ENCODE results near the gene RPL22. TPM values are rescaled to one million over a fixed set of nuclear protein-coding genes. Genes with fewer than 3 reads are reported as not detected.

Gene RPL22
- total RNA-seq, 1 experiment from 2014 or later, result 456 TPM

DNA sequence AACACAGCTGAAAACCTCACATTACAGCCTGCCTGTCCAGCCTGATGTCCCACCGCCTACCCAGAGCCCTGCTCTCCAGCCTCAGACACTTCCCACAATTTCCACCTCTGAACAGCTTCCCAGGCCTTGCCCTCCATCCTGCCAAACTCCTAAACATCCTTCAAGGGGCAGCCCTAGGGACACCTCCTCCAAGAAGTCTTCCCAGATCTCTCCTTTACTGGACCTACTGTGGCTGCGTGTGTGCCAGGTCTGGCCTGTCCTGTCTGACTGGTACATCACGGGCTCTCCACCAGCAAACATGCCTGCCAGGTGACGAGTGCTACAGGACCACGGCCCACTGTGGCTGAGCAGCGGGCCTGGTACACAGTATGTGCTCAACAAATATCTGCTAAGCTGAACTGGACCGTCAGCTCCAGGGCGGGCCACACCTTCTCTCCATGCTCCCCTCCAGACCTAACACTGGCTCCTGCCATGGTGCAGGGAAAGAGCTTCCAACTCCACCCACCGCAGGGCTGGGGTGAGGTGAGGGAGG, 48.0 kb downstream of the RPL22 start:
- Histone ChIP-seq H3K4me2 (ENCODE audit: low read length) (no peak overlapping the region), H2AFZ (ENCODE audit: low read depth, low read length, poor library complexity, severe bottlenecking) (no peak overlapping the region), H3K9me2 (ENCODE audit: insufficient read depth) (no peaks in the 10 kb centered on the region), H3K36me3 (ENCODE audit: control insufficient read depth in 1 of 2, insufficient read depth in 2 of 2, low read length in 2 of 2) (no peaks in the 10 kb centered on the region), H4K20me1 (ENCODE audit: insufficient read depth) (no peaks in the 10 kb centered on the region), H3K79me2 (ENCODE audit: insufficient read depth, low read length) (no peaks in the 10 kb centered on the region), H3K9ac (ENCODE audit: low read length) (no peak overlapping the region), H3K27ac (ENCODE audit: low read depth, low read length) (no peak overlapping the region), H3K4me1 (ENCODE audit: control insufficient read depth in 1 of 2, insufficient read depth in 2 of 2, low read length in 2 of 2) (peaks cover 5 to 18% of the 10 kb centered on the region in 2 experiments; a peak in 3 of 4 replicates), H3K27me3 (ENCODE audit: insufficient read depth, low read length) (no peaks in the 10 kb centered on the region), H3K9me3 (ENCODE audit: control insufficient read depth in 1 of 2, insufficient read depth in 1 of 2, low read depth in 1 of 2, low read length in 2 of 2) (no peaks in the 10 kb centered on the region), H3K4me3 (replicated peaks in 1 of 2; ENCODE audit: low read depth in 1 of 2, low read length in 2 of 2) (no peak overlapping the region)
- BruUV-seq (replicated peaks), result no TSS peak
- ChIA-PET RAD21 (ENCODE audit: low non-redundant PET in 1 of 2, low total read pairs in 2 of 2, uncharacterized antibody in 2 of 2, unreplicated experiment in 2 of 2) (no interaction called here), CTCF (no interaction called here), POLR2A (no interaction called here)
- no peak for DNase-seq (ENCODE audit: low read depth, low spot score)
- TF ChIP-seq ZFX (IDR thresholded peaks at IDR 0.05) (no peak), FOSL1 (IDR thresholded peaks at IDR 0.05; ENCODE audit: low read depth) (no peak), EZH2phosphoT487 (IDR thresholded peaks at IDR 0.05; ENCODE audit: borderline replicate concordance) (no peak), EZH2 (IDR thresholded peaks at IDR 0.05) (no peak), SIN3A (IDR thresholded peaks at IDR 0.05; ENCODE audit: low read depth) (no peak), CTCF (IDR thresholded peaks at IDR 0.05 in 2 of 3, conservative IDR thresholded peaks at IDR 0.05 in 1 of 3; ENCODE audit: borderline replicate concordance in 1 of 3, insufficient read depth in 1 of 3, low read depth in 2 of 3, low read length in 2 of 3) (no peak), POLR2A (IDR thresholded peaks at IDR 0.05; ENCODE audit: borderline replicate concordance, extremely low read depth, insufficient read depth, insufficient read length) (no peak), ATF3 (IDR thresholded peaks at IDR 0.05) (no peak), RAD21 (IDR thresholded peaks at IDR 0.05; ENCODE audit: low read depth) (no peak), SRF (IDR thresholded peaks at IDR 0.05; ENCODE audit: low read depth) (no peak), MAX (IDR thresholded peaks at IDR 0.05) (no peak), CEBPB (IDR thresholded peaks at IDR 0.05; ENCODE audit: low read depth) (no peak), TCF7L2 (IDR thresholded peaks at IDR 0.05; ENCODE audit: borderline replicate concordance, extremely low read depth, insufficient read depth, insufficient read length) (no peak)
- TF ChIP-seq, protein P1, sequence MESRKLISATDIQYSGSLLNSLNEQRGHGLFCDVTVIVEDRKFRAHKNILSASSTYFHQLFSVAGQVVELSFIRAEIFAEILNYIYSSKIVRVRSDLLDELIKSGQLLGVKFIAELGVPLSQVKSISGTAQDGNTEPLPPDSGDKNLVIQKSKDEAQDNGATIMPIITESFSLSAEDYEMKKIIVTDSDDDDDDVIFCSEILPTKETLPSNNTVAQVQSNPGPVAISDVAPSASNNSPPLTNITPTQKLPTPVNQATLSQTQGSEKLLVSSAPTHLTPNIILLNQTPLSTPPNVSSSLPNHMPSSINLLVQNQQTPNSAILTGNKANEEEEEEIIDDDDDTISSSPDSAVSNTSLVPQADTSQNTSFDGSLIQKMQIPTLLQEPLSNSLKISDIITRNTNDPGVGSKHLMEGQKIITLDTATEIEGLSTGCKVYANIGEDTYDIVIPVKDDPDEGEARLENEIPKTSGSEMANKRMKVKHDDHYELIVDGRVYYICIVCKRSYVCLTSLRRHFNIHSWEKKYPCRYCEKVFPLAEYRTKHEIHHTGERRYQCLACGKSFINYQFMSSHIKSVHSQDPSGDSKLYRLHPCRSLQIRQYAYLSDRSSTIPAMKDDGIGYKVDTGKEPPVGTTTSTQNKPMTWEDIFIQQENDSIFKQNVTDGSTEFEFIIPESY (IDR thresholded peaks at IDR 0.05; ENCODE audit: extremely low read depth, insufficient replicate concordance, low read length), result no peak
- ATAC-seq, result no peak
- intact Hi-C loops (cut with micrococcal nuclease), result no loop called here
